H9 (cell line): ENCODE results near the gene SLC46A1. TPM values are rescaled to one million over a fixed set of nuclear protein-coding genes. Genes with fewer than 3 reads are reported as not detected.

ENCODE experiments used
- DNase-seq: peaks from one replicate; pipeline ENCODE4 v3.0.0-alpha.2; 2017
- H2AFZ ChIP-seq: one replicate; pipeline ENCODE4 v1.6.1; 2013; ENCODE audit warnings: mild to moderate bottlenecking, low read length, control low read depth, moderate library complexity
- H2AK5ac ChIP-seq: 2 replicates; pipeline ENCODE4 v1.6.1; 2013; ENCODE audit warnings: low read length, control low read depth, mixed read lengths; ENCODE audit not compliant: insufficient read length
- H2BK120ac ChIP-seq: one replicate; pipeline ENCODE4 v1.6.1; 2013; ENCODE audit warnings: low read depth, mild to moderate bottlenecking, low read length, control low read depth, inconsistent platforms; ENCODE audit not compliant: poor library complexity, severe bottlenecking
- H2BK12ac ChIP-seq: 2 replicates; pipeline ENCODE4 v1.6.1; 2013; ENCODE audit warnings: low read length, control low read depth, mixed read lengths, low read depth; ENCODE audit not compliant: insufficient read length
- H2BK15ac ChIP-seq: 2 replicates; pipeline ENCODE4 v1.6.1; 2013; ENCODE audit warnings: low read depth, low read length, control low read depth
- H2BK20ac ChIP-seq: one replicate; pipeline ENCODE4 v1.6.1; 2013; ENCODE audit warnings: low read depth, mild to moderate bottlenecking, low read length, control low read depth, inconsistent platforms; ENCODE audit not compliant: poor library complexity, severe bottlenecking
- H2BK5ac ChIP-seq: 2 replicates; pipeline ENCODE4 v1.6.1; 2013; ENCODE audit warnings: low read length, control low read depth, mixed read lengths; ENCODE audit not compliant: insufficient read length
- H3K14ac ChIP-seq: 2 replicates; pipeline ENCODE4 v1.6.1; 2013; ENCODE audit warnings: low read length, control low read depth; ENCODE audit not compliant: insufficient read depth
- H3K18ac ChIP-seq: 2 replicates; pipeline ENCODE4 v1.6.1; 2013; ENCODE audit warnings: low read depth, mild to moderate bottlenecking, mixed read lengths, low read length, control low read depth; ENCODE audit not compliant: insufficient read length
- H3K23ac ChIP-seq: 2 replicates; pipeline ENCODE4 v1.6.1; 2013; ENCODE audit warnings: low read length, control low read depth, mixed read lengths, low read depth; ENCODE audit not compliant: insufficient read length
- H3K23me2 ChIP-seq: 2 replicates; pipeline ENCODE4 v1.6.1; 2013; ENCODE audit warnings: low read depth, mild to moderate bottlenecking, mixed read lengths, low read length, control low read depth; ENCODE audit not compliant: insufficient read length, poor library complexity, severe bottlenecking
- H3K27ac ChIP-seq: 2 replicates; pipeline ENCODE4 v1.5.1; 2013; ENCODE audit warnings: low read length, control low read depth, mixed read lengths, low read depth; ENCODE audit not compliant: insufficient read length
- H3K27me3 ChIP-seq: 2 replicates; pipeline ENCODE4 v1.6.1; 2013; ENCODE audit warnings: low read length, control low read depth, inconsistent platforms; ENCODE audit not compliant: insufficient read depth
- H3K4ac ChIP-seq: 2 replicates; pipeline ENCODE4 v1.6.1; 2013; ENCODE audit warnings: low read depth, mild to moderate bottlenecking, control low read depth, inconsistent platforms, low read length, moderate library complexity
- H3K4me1 ChIP-seq: 2 replicates; pipeline ENCODE4 v1.6.1; 2013; ENCODE audit warnings: low read length, control low read depth, inconsistent platforms; ENCODE audit not compliant: insufficient read depth
- H3K4me2 ChIP-seq: 2 replicates; pipeline ENCODE4 v1.6.1; 2013; ENCODE audit warnings: low read length, control low read depth, mixed read lengths; ENCODE audit not compliant: insufficient read length, insufficient read depth
- H3K56ac ChIP-seq: 2 replicates; pipeline ENCODE4 v1.6.1; 2013; ENCODE audit warnings: low read depth, mild to moderate bottlenecking, mixed read lengths, low read length, control low read depth; ENCODE audit not compliant: insufficient read length
- H3K79me1 ChIP-seq: 2 replicates; pipeline ENCODE4 v1.6.1; 2013; ENCODE audit warnings: low read depth, mild to moderate bottlenecking, moderate library complexity, low read length, control low read depth, inconsistent platforms; ENCODE audit not compliant: insufficient read depth, poor library complexity, severe bottlenecking
- H3K79me2 ChIP-seq: 2 replicates; pipeline ENCODE4 v1.6.1; 2013; ENCODE audit warnings: low read length, control low read depth, inconsistent platforms; ENCODE audit not compliant: insufficient read depth
- H3K9ac ChIP-seq: 2 replicates; pipeline ENCODE4 v1.6.1; 2013; ENCODE audit warnings: low read length, control low read depth, mixed read lengths; ENCODE audit not compliant: insufficient read length; ENCODE audit errors: extremely low read depth
- H3K9me3 ChIP-seq: one replicate; pipeline ENCODE4 v1.6.1; 2013; ENCODE audit warnings: low read depth, low read length, inconsistent platforms; ENCODE audit not compliant: control insufficient read depth
- H3T11ph ChIP-seq: one replicate; pipeline ENCODE4 v1.6.1; 2013; ENCODE audit warnings: mild to moderate bottlenecking, low read length, control low read depth, inconsistent platforms
- H4K20me1 ChIP-seq: one replicate; pipeline ENCODE4 v1.6.1; 2013; ENCODE audit not compliant: control insufficient read depth, insufficient read length, insufficient read depth
- H4K5ac ChIP-seq: 2 replicates; pipeline ENCODE4 v1.6.1; 2013; ENCODE audit warnings: low read depth, mild to moderate bottlenecking, mixed read lengths, low read length, control low read depth; ENCODE audit not compliant: insufficient read length
- H4K8ac ChIP-seq: replicated peaks from 2 replicates; pipeline ENCODE4 v1.6.1; 2013; ENCODE audit warnings: low read length, control low read depth, mixed read lengths, low read depth; ENCODE audit not compliant: insufficient read length
- H4K91ac ChIP-seq: 2 replicates; pipeline ENCODE4 v1.6.1; 2013; ENCODE audit warnings: low read depth, mild to moderate bottlenecking, moderate library complexity, mixed read lengths, low read length, control low read depth; ENCODE audit not compliant: insufficient read length
- H3K27ac Mint-ChIP-seq, 3 experiments: 2 replicates in 2 of 3; 3 replicates in 1 of 3; pipeline ENCODE4 v1.8.0; 2020 to 2021; ENCODE audit warnings: mixed read lengths in 3 of 3, mild to moderate bottlenecking in 1 of 3, moderate library complexity in 1 of 3
- H3K27me3 Mint-ChIP-seq: 2 replicates; pipeline ENCODE4 v1.8.0; 2021; ENCODE audit warnings: low read depth, mild to moderate bottlenecking, moderate library complexity, mixed read lengths
- H3K36me3 Mint-ChIP-seq, 3 experiments: 2 replicates in 2 of 3; 3 replicates in 1 of 3; pipeline ENCODE4 v1.8.0; 2020 to 2021; ENCODE audit warnings: low read depth in 3 of 3, mixed read lengths in 3 of 3; ENCODE audit not compliant: insufficient read depth in 1 of 3
- H3K4me1 Mint-ChIP-seq, 2 experiments: 2 replicates each; pipeline ENCODE4 v1.8.0; 2020; ENCODE audit warnings: mixed read lengths in 2 of 2
- H3K4me3 Mint-ChIP-seq, 2 experiments: 2 replicates in 1 of 2; 3 replicates in 1 of 2; pipeline ENCODE4 v1.8.0; 2020 to 2021; ENCODE audit warnings: mild to moderate bottlenecking in 2 of 2, mixed read lengths in 2 of 2, moderate library complexity in 1 of 2
- H3K9me3 Mint-ChIP-seq, 2 experiments: 2 replicates in 1 of 2; 3 replicates in 1 of 2; pipeline ENCODE4 v1.8.0; 2020; ENCODE audit warnings: mild to moderate bottlenecking in 2 of 2, mixed read lengths in 2 of 2, moderate library complexity in 1 of 2
- WGBS: extraction: QIAGEN DNeasy Blood & Tissue Kit; methylation state at CpG from one replicate; pipeline ENCODE4 v1.1.7; 2013; ENCODE audit warnings: missing lambda C conversion rate, low lambda C conversion rate, mixed read lengths; ENCODE audit not compliant: insufficient read length; ENCODE audit errors: extremely low coverage; 5-methylcytosine and 5-hydroxymethylcytosine counted together
- total RNA-seq: library from RNA; stranded (reverse); gene quantifications from 2 replicates; pipeline ENCODE4 v1.2.1, GENCODE V29; 2021
- TF ChIP-seq, protein P1 (sequence below): fragments of 200-600 bp; sonication (generic); conservative IDR thresholded peaks from 3 replicates; pipeline ENCODE4 v1.8.0; 2021; ENCODE audit warnings: antibody characterized with exemption, mild to moderate bottlenecking

The SLC46A1 gene
- total RNA-seq, 1 experiment from 2014 or later, result 8.7 TPM

- Histone ChIP-seq H2AFZ (no peak overlapping the region), H4K20me1 (no peaks in the 10 kb centered on the region), H4K5ac (no peak overlapping the region), H3K4me2 (no peak overlapping the region), H4K8ac (no peak overlapping the region), H2AK5ac (no peak overlapping the region), H3K18ac (no peak overlapping the region), H3K4me1 (no peaks in the 10 kb centered on the region), H3K27me3 (peaks cover 10% of the 10 kb centered on the region; the same call in 1 of the 2 replicates), H2BK20ac (no peak overlapping the region), H3K56ac (no peak overlapping the region), H3K14ac (no peak overlapping the region), H2BK5ac (no peak overlapping the region), H3K79me1 (no peaks in the 10 kb centered on the region), H3K4ac (no peak overlapping the region), H2BK12ac (no peak overlapping the region), H3K79me2 (no peaks in the 10 kb centered on the region), H3K27ac (no peak overlapping the region), H4K91ac (no peak overlapping the region), H2BK120ac (no peak overlapping the region), H3K23ac (no peak overlapping the region), H3K9ac (no peak overlapping the region), H3K9me3 (no peaks in the 10 kb centered on the region), H2BK15ac (no peak overlapping the region), H3T11ph (no peak overlapping the region), H3K23me2 (peaks cover 11% of the 10 kb centered on the region)
- Mint-ChIP-seq H3K4me3 (no peak overlapping the region), H3K36me3 (no peaks in the 10 kb centered on the region; a peak in 1 of 7 replicates), H3K4me1 (peaks cover 4 to 7% of the 10 kb centered on the region in 2 experiments; a peak in 3 of 4 replicates), H3K27ac (no peak overlapping the region), H3K9me3 (no peaks in the 10 kb centered on the region; a peak in 1 of 5 replicates), H3K27me3 (peaks cover 86% of the 10 kb centered on the region)
- no peak for DNase-seq
- TF ChIP-seq, protein P1, sequence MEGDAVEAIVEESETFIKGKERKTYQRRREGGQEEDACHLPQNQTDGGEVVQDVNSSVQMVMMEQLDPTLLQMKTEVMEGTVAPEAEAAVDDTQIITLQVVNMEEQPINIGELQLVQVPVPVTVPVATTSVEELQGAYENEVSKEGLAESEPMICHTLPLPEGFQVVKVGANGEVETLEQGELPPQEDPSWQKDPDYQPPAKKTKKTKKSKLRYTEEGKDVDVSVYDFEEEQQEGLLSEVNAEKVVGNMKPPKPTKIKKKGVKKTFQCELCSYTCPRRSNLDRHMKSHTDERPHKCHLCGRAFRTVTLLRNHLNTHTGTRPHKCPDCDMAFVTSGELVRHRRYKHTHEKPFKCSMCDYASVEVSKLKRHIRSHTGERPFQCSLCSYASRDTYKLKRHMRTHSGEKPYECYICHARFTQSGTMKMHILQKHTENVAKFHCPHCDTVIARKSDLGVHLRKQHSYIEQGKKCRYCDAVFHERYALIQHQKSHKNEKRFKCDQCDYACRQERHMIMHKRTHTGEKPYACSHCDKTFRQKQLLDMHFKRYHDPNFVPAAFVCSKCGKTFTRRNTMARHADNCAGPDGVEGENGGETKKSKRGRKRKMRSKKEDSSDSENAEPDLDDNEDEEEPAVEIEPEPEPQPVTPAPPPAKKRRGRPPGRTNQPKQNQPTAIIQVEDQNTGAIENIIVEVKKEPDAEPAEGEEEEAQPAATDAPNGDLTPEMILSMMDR, result no peak
- WGBS, result no CpG with 5 or more reads among the region's 10 CpGs
These were observed 25.9 kb downstream of the SLC46A1 start for GRCh38 chr17:28379814-28380801.
